ENCODE measurements around the gene DNAJC13.
"Not testable (repeated sequence)": the region's sequence is repeated elsewhere in the genome, so short reads cannot be mapped to it uniquely, and the experiment has no call there.

The DNAJC13 gene

GRCh38 chr3:132550579-132551305 is 133.4 kb downstream of the DNAJC13 start:
- peak in 1 of 2 donors; percentile 58 for DNase-seq

DNA sequence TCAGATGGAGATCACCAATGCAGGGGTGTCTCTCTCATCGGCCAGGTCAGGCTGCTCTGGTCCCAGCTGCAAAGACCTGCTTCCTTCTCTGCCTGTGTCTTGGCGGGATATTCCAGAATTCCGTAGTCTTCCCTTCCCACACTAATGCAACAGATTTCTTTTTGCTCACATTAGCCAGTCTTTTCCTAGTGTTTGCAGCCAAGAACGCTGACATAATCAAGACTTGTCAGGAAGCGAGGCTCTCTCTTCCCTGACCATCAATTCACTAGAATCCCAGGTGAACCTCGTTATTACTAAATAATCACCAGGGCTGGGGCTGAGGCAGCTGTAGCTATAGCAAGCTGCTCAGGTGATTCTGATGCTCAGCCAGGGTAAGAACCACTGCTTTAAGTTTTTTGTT is 136.5 kb downstream of the DNAJC13 start:
- no peak for DNase-seq

DNA sequence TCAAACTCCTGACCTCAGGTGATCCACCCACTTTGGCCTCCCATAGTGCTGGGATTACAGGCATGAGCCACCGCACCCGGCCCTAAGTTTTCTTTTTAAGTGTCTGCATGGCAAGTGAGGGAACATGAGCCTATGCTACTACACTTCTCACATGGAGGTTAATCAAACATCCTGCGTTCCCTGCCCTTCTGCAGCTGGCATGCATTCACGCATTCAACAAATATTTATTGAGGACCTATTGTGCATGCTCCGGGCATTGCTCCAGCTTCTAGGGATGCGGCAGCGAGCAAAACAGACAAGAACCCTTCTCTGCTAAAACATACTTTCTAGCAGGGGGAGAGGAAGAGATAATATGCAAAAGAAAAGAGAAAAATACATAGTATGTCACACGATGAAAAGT is 137.1 kb downstream of the DNAJC13 start:
- no peak for DNase-seq

DNA sequence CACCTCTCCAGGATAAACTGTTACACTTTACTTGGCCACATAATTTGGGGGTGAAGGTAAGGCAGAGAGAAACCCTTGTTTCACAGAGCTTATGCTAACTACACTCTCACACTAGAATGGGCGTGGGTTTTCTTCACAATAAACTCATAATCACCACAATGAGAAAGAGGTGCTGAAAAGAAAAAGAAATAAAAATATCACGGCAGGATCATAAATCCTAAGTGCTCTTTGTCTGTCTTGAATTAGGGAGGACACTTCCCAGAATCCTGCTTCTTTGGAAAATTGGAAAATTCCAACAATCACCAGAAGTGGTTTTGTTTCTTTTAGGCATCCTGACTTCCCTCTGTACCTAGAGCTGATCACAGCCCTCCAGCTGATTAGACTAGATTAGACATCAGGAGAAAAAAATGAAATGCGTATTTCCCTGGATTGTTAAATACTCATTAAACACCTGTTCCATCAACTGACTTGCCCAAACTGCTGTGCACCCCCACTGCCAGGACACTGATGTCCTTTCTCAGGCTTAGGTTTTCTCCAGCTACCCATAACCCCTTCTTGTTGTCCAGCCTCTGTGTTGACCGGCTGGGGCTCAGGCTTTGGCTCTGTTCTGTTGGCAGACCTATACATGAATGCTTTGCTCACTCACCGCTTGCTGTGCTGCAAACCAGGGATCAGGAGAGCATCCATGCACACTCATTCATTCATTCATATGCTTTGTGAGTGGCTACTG is 138.2 kb downstream of the DNAJC13 start:
- DNase-seq, result no peak

DNA sequence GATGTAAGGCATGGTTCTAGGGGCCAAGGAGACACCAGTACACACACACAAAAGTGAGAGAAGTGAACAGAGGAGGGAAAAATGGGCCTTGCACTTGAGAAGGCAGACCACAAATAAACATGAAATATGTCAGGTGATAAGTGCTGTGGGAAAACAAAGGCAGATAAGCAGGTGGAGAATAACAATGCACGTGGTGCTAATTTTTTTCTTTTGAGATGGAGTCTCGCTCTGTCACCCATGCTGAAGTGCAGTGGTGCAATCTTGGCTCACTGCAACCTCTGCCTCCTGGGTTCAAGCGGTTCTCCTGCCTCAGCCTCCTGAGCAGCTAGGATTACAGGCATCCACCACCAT is 138.7 kb downstream of the DNAJC13 start:
- DNase-seq, result not testable (repeated sequence)

DNA sequence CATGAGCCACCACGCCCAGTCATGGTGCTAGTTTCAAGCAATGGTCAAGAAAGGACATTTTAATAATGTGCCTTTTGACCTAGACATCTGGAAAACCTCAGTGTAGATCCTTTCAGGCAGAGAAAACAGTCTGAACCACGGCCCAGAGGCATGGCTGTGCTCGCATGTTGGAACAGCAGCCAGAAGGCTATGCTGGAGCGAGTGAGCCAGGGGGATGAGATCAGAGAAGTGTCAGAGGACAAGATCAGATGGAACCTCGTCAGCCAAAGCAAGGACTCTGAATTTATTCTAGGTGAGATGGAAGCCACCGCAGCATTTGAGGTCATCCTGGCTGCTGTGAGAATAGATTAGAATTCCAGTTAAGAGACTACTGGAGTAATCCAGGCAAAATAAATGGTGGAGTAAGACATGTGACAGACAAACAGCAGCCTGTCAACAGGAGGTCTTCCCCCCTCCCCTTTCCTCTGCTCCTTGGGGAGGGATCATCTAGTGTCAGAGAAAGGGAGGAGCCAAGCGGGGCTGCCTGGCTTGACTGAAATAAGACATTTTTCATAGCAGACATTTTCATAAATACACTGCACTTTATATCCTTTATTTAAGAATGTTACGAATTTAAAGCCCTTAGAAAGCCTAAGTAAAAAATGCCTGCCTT is 139.3 kb downstream of the DNAJC13 start:
- no peak for DNase-seq

DNA sequence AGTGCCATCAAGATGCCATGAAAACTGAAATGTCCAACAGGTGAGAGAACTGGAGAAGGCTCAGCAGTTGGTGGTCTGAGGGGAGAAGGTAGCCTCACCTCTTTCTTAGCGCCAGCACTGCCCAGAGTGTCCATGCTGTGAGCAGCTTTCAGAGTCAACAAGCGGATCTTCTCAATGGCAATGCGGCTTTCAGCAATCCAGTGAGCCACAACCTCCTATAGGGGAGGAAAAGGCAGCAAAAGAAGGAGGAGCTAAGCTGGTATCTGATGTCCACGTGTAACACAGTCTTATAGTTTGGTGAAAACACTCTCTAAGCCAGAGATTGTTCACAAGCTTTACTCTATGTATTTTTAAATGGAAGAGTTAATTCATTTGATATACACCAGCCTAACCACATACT is 143.7 kb downstream of the DNAJC13 start:
- no peak for DNase-seq

DNA sequence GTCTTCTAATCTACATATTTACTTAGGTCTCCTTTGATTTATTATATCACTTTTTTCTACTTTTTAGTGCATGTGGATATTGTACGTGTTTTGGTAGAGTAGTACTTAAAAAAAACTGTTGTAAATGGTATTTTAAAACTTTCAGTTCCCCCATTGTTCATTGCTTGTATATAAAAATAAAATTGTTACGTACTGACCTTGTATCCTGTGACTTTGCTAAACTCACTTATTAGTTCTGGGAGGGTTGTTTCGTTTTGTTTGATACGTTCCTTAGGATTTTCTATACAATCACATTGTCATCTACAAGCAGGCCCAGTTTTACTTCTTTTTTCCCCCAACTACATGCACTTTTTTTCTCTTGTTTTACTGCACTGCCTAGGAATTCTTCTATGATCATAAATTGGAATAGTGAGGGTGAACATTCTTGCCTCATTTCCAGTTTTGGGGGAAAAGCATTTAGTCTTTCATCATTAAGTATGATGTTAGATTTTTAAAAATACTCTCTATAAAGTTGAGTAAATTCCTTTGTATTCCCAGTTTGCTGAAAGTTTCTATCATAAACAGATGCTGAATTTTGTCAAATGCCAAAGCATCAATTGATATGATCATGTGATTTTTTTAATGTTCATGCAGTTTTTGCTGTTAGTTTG is 146.2 kb downstream of the DNAJC13 start:
- DNase-seq, result no peak

- no peak for DNase-seq
These were observed 146.8 kb downstream of the DNAJC13 start for GRCh38 chr3:132564070-132564465.

GRCh38 chr3:132568422-132568821 is 151.1 kb downstream of the DNAJC13 start:
- no peak for DNase-seq

GRCh38 chr3:132569153-132569552 is 151.9 kb downstream of the DNAJC13 start:
- DNase-seq, result no peak

DNA sequence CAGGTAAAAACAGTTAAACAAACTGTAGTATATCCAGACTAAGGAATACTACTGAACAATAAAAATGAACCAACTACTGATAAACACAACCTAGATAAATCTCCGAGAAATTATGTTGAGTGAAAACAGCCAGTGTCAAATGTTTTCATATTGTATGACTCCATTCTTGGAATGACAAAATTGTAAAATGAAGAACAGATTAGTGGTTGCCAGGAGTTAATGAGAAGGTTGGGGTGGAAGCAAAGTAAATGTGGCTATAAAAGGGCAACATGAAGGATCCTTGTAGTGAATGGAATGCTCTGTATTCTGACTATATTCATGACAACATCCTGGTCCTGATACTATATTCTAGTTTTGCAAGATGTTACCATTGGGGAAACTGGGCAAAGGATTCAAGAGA is 152.3 kb downstream of the DNAJC13 start:
- no peak for DNase-seq

- DNase-seq, result no peak
These were observed 152.7 kb downstream of the DNAJC13 start for GRCh38 chr3:132570016-132570415.

- DNase-seq, result no peak
These were observed 156.5 kb downstream of the DNAJC13 start for GRCh38 chr3:132573797-132574211.

- no peak for DNase-seq
These were observed 170.1 kb downstream of the DNAJC13 start for GRCh38 chr3:132587401-132587800.
